ENCODE measurements around the gene B3GNT2.

DNA sequence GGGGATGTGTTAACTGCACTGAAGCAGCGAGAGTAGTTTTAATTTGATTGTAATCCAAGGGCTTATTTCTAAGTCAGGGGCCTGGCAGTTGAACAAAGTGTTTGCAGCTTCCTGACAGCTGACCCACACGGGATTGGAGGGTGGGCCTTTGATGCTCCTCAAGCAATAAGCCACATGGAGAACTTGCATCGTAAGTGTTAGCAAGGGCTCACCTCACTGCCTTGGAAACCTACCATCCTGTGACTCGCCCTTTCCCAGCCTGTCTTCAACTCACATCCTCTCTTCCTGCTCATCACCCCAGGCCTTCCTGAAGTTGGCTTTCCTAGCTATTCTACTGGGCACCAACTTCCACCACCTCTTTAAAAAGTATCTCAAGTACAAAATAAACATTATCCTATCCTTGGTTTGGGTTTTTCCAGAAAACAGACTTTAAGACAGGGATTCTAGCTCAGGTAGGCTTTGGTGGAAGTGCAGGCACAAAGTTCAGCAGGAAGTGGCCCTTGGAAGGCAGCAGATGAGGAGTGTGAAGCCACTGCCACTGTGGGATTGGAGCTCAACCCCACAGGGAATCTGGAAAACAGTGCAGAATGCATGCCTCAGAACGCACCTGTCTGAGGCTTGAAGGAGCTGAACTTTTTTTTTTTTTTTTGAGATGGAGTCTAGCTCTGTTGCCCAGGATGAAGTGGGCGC is 31.6 kb downstream of the B3GNT2 start:
- TF ChIP-seq, protein P1, sequence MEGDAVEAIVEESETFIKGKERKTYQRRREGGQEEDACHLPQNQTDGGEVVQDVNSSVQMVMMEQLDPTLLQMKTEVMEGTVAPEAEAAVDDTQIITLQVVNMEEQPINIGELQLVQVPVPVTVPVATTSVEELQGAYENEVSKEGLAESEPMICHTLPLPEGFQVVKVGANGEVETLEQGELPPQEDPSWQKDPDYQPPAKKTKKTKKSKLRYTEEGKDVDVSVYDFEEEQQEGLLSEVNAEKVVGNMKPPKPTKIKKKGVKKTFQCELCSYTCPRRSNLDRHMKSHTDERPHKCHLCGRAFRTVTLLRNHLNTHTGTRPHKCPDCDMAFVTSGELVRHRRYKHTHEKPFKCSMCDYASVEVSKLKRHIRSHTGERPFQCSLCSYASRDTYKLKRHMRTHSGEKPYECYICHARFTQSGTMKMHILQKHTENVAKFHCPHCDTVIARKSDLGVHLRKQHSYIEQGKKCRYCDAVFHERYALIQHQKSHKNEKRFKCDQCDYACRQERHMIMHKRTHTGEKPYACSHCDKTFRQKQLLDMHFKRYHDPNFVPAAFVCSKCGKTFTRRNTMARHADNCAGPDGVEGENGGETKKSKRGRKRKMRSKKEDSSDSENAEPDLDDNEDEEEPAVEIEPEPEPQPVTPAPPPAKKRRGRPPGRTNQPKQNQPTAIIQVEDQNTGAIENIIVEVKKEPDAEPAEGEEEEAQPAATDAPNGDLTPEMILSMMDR (IDR thresholded peaks at IDR 0.05; ENCODE audit: insufficient read depth, low read depth, low read length), result no peak
- no peak for TF ChIP-seq EZH2 (IDR thresholded peaks at IDR 0.05; ENCODE audit: insufficient read depth, low read length)
